ENCODE data around the gene CDK16. TPM values are rescaled to one million over a fixed set of nuclear protein-coding genes. Genes with fewer than 3 reads are reported as not detected.
"Not testable (repeated sequence)": the region's sequence is repeated elsewhere in the genome, so short reads cannot be mapped to it uniquely, and the experiment has no call there.

Gene CDK16
- total RNA-seq, 1 donor, result 61.2 TPM

DNA sequence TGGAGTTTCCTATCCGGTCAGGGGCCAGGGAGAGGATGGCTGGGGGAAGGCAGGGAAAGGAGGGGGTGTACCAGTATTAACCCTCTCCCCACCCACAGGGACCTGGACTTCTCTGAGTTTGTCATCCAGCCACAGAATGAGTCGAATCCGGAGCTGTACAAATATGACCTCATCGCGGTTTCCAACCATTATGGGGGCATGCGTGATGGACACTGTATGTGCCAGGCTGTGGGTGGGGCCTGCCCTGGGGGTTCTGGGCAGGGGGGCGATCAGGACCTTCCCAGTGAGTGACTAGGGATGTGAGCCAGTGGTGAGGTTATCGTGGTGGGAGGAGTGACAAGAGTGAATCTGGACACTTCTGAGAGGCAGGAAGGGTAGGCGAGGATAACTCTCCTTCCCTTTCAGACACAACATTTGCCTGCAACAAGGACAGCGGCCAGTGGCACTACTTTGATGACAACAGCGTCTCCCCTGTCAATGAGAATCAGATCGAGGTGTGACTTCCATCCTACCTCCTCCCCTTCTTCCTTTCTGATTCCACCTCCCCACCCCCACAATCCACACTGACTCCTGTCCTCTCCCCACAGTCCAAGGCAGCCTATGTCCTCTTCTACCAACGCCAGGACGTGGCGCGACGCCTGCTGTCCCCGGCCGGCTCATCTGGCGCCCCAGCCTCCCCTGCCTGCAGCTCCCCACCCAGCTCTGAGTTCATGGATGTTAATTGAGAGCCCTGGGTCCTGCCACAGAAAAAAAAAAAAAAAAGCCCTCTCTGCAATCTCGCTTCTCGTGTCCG, 28.9 kb downstream of the CDK16 start:
- Histone ChIP-seq H3K27me3 (ENCODE audit: insufficient read depth, low read length) (no peaks in the 10 kb centered on the region), H3K4me2 (ENCODE audit: insufficient read depth, low read length) (no peak overlapping the region), H3K36me3 (ENCODE audit: insufficient read depth, low read length) (peaks cover 23% of the 10 kb centered on the region), H3K4me1 (ENCODE audit: insufficient read depth, low read length) (peaks cover 4% of the 10 kb centered on the region), H4K20me1 (ENCODE audit: insufficient read depth, low read length) (no peaks in the 10 kb centered on the region), H3K9me3 (ENCODE audit: low read depth, low read length) (no peaks in the 10 kb centered on the region), H2AFZ (ENCODE audit: low read length) (no peak overlapping the region), H3K79me2 (ENCODE audit: insufficient read depth, low read length) (no peaks in the 10 kb centered on the region), H3K4me3 (ENCODE audit: insufficient read depth, low read length) (no peak overlapping the region), H3K27ac (ENCODE audit: low read depth, low read length) (peak overlapping the region; percentile 18)
- DNase-seq (ENCODE audit: insufficient read length, low spot score, missing footprints), result peak; percentile 87
- TF ChIP-seq, protein P1, sequence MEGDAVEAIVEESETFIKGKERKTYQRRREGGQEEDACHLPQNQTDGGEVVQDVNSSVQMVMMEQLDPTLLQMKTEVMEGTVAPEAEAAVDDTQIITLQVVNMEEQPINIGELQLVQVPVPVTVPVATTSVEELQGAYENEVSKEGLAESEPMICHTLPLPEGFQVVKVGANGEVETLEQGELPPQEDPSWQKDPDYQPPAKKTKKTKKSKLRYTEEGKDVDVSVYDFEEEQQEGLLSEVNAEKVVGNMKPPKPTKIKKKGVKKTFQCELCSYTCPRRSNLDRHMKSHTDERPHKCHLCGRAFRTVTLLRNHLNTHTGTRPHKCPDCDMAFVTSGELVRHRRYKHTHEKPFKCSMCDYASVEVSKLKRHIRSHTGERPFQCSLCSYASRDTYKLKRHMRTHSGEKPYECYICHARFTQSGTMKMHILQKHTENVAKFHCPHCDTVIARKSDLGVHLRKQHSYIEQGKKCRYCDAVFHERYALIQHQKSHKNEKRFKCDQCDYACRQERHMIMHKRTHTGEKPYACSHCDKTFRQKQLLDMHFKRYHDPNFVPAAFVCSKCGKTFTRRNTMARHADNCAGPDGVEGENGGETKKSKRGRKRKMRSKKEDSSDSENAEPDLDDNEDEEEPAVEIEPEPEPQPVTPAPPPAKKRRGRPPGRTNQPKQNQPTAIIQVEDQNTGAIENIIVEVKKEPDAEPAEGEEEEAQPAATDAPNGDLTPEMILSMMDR (IDR thresholded peaks at IDR 0.05; ENCODE audit: extremely low read depth, low read depth, low read length), result no peak

DNA sequence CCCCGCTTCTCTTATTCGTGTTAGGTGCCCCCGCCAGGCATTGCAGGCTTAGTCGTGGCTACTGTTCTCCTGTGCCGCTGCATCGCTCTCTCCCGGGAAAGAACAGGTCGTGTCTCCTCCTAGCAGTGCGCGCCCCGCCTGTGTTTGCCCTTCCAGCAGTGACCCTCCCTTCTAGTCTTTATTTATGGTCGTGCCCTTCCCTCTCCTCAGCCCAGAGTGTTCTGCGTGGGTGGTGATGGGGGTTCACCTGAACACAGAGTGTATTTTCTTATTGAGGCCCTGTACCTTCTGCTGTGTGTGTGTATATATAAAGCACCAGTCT, 29.5 kb downstream of the CDK16 start:
- Histone ChIP-seq H4K20me1 (ENCODE audit: insufficient read depth, low read length) (no peaks in the 10 kb centered on the region), H2AFZ (ENCODE audit: low read length) (no peak overlapping the region), H3K4me3 (ENCODE audit: insufficient read depth, low read length) (no peak overlapping the region), H3K27me3 (ENCODE audit: insufficient read depth, low read length) (no peaks in the 10 kb centered on the region), H3K4me1 (ENCODE audit: insufficient read depth, low read length) (peaks cover 4% of the 10 kb centered on the region), H3K4me2 (ENCODE audit: insufficient read depth, low read length) (no peak overlapping the region), H3K36me3 (ENCODE audit: insufficient read depth, low read length) (peaks cover 23% of the 10 kb centered on the region), H3K9me3 (ENCODE audit: low read depth, low read length) (no peaks in the 10 kb centered on the region), H3K27ac (ENCODE audit: low read depth, low read length) (no peak overlapping the region), H3K79me2 (ENCODE audit: insufficient read depth, low read length) (no peaks in the 10 kb centered on the region)
- DNase-seq (ENCODE audit: insufficient read length, low spot score, missing footprints), result no peak
- TF ChIP-seq, protein P1 (IDR thresholded peaks at IDR 0.05; ENCODE audit: extremely low read depth, low read depth, low read length), result no peak

DNA sequence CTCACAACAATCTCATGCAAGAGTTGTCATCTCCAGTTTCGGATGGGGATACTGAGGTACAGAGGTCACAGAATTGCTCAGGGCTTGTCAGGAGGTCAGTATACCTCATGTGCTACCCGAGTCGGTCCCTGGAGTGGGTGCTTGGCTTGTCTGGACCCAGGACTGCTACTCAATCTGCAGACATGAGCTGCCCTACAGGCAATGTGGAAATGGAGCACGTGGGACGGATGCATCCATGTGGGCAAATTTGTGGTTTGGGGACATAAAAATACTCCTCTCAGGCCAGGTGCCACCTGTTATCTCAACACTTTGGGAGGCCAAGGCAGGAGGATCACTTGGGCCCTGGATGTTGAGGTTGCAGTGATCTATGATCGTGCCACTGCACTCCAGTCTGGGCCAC, 30.1 kb downstream of the CDK16 start:
- no peak overlapping the region for H2AFZ ChIP-seq (ENCODE audit: low read length)
- H3K27me3 ChIP-seq (ENCODE audit: insufficient read depth, low read length), result no peaks in the 10 kb centered on the region
- no peak overlapping the region for H3K4me3 ChIP-seq (ENCODE audit: insufficient read depth, low read length)
- no peaks in the 10 kb centered on the region for H3K79me2 ChIP-seq (ENCODE audit: insufficient read depth, low read length)
- no peak overlapping the region for H3K27ac ChIP-seq (ENCODE audit: low read depth, low read length)
- TF ChIP-seq, protein P1 (IDR thresholded peaks at IDR 0.05; ENCODE audit: extremely low read depth, low read depth, low read length), result no peak
- H4K20me1 ChIP-seq (ENCODE audit: insufficient read depth, low read length), result no peaks in the 10 kb centered on the region
- no peaks in the 10 kb centered on the region for H3K9me3 ChIP-seq (ENCODE audit: low read depth, low read length)
- H3K4me1 ChIP-seq (ENCODE audit: insufficient read depth, low read length), result peaks cover 4% of the 10 kb centered on the region
- no peak overlapping the region for H3K4me2 ChIP-seq (ENCODE audit: insufficient read depth, low read length)
- DNase-seq (ENCODE audit: insufficient read length, low spot score, missing footprints), result peak; percentile 78
- peaks cover 23% of the 10 kb centered on the region for H3K36me3 ChIP-seq (ENCODE audit: insufficient read depth, low read length)

DNA sequence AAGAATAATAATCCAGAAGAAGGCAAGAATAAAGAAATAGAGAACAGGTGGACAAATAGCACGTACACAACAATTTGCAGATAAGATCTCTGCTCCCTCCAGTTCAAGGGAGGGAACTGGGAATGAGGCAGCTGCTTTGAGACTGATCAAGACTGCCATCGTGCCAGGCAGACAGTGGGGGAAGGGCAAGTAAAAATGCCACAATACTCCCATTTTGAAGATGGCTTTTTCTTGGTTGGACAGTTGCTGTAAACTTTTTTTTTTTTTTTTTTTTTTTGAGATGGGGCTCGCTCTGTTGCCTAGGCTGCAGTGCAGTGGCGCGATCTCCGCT, 31.5 kb downstream of the CDK16 start:
- Histone ChIP-seq H3K4me3 (ENCODE audit: insufficient read depth, low read length) (no peak overlapping the region), H3K36me3 (ENCODE audit: insufficient read depth, low read length) (peaks cover 15% of the 10 kb centered on the region), H3K4me2 (ENCODE audit: insufficient read depth, low read length) (no peak overlapping the region), H3K79me2 (ENCODE audit: insufficient read depth, low read length) (no peaks in the 10 kb centered on the region), H2AFZ (ENCODE audit: low read length) (no peak overlapping the region), H3K4me1 (ENCODE audit: insufficient read depth, low read length) (peaks cover 4% of the 10 kb centered on the region), H3K9me3 (ENCODE audit: low read depth, low read length) (no peaks in the 10 kb centered on the region), H3K27ac (ENCODE audit: low read depth, low read length) (no peak overlapping the region), H3K27me3 (ENCODE audit: insufficient read depth, low read length) (no peaks in the 10 kb centered on the region), H4K20me1 (ENCODE audit: insufficient read depth, low read length) (no peaks in the 10 kb centered on the region)
- TF ChIP-seq, protein P1 (IDR thresholded peaks at IDR 0.05; ENCODE audit: extremely low read depth, low read depth, low read length), result no peak
- no peak for DNase-seq (ENCODE audit: insufficient read length, low spot score, missing footprints)

DNA sequence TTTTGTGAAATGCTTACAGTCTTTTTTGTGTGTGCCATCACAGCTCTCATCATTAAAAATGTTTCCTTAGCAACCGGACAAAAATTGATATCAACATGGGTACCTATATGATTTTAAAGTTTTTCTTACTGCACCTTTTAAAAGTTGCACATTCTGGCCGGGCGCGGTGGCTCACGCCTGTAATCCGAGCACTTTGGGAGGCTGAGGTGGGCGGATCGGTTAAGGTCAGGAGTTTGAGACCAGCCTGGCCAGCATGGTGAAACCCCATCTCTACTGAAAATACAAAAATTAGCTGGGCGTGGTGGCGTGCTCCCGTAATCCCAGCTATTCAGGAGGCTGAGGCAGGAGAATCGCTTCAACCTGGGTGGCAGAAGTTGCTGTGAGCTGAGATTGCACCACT, 39.1 kb downstream of the CDK16 start:
- H3K79me2 ChIP-seq (ENCODE audit: insufficient read depth, low read length); H2AFZ ChIP-seq (ENCODE audit: low read length); DNase-seq (ENCODE audit: insufficient read length, low spot score, missing footprints); H3K4me3 ChIP-seq (ENCODE audit: insufficient read depth, low read length); H4K20me1 ChIP-seq (ENCODE audit: insufficient read depth, low read length); H3K9me3 ChIP-seq (ENCODE audit: low read depth, low read length); H3K27ac ChIP-seq (ENCODE audit: low read depth, low read length); H3K4me1 ChIP-seq (ENCODE audit: insufficient read depth, low read length); H3K4me2 ChIP-seq (ENCODE audit: insufficient read depth, low read length); H3K27me3 ChIP-seq (ENCODE audit: insufficient read depth, low read length); H3K36me3 ChIP-seq (ENCODE audit: insufficient read depth, low read length): not testable (repeated sequence)

Data from osteoblast (primary cell).